Caco-2 (cell line): Measurements from ENCODE around the gene FRMD4A. TPM values are rescaled to one million over a fixed set of nuclear protein-coding genes. Genes with fewer than 3 reads are reported as not detected.
A peak's percentile ranks its signal among the peaks of the same experiment; 100 is the strongest.

Experiments
- BruUV-seq: library from RNA; stranded (reverse); fragments of 400-500 nt; replicated peaks from 2 replicates; lab custom pipeline; 2021; lab: Mats Ljungman, UMichigan
- CTCF ChIA-PET: fragments of 300-600 bp; sonication (Branson Sonifier 250); formaldehyde crosslinking; loops from one replicate; lab custom pipeline; 2022; ENCODE audit warnings: antibody characterized with exemption; lab: Charles Lee
- POLR2A ChIA-PET: fragments of 300-600 bp; sonication (Branson Sonifier 250); formaldehyde crosslinking; loops from one replicate; lab custom pipeline; 2022; ENCODE audit warnings: antibody characterized with exemption; lab: Charles Lee
- DNase-seq, 2 experiments: peaks; one replicate each; pipeline versions ENCODE4 v3.0.0 to v3.0.0-alpha.2; 2020 to 2022
- H3K27me3 ChIP-seq: replicated peaks from 2 replicates; pipeline ENCODE4 v1.6.0; 2011; ENCODE audit warnings: low read length; ENCODE audit not compliant: control insufficient read depth, insufficient read depth
- H3K36me3 ChIP-seq: 2 replicates; pipeline ENCODE4 v1.5.1; 2011; ENCODE audit warnings: low read length; ENCODE audit not compliant: control insufficient read depth, insufficient read depth
- H3K4me1 ChIP-seq: fragments of 250-450 bp; sonication (Bioruptor Pico); 2 replicates; pipeline ENCODE4 v1.5.1; 2020; ENCODE audit warnings: mild to moderate bottlenecking
- H3K4me3 ChIP-seq: 2 replicates; pipeline ENCODE4 v1.5.1; 2011; ENCODE audit warnings: low read depth, mild to moderate bottlenecking, control low read depth, low read length
- H3K9me3 ChIP-seq: fragments of 250-450 bp; sonication (Bioruptor Pico); 2 replicates; pipeline ENCODE4 v1.5.1; 2020; ENCODE audit warnings: mild to moderate bottlenecking, moderate library complexity
- H3K27ac Mint-ChIP-seq: one replicate; pipeline ENCODE4 v1.8.0; 2022; ENCODE audit warnings: mixed read lengths; ENCODE audit not compliant: unreplicated experiment
- H3K27me3 Mint-ChIP-seq: one replicate; pipeline ENCODE4 v1.8.0; 2022; ENCODE audit warnings: mixed read lengths; ENCODE audit not compliant: insufficient read depth, unreplicated experiment
- H3K36me3 Mint-ChIP-seq: one replicate; pipeline ENCODE4 v1.8.0; 2022; ENCODE audit warnings: mild to moderate bottlenecking, mixed read lengths; ENCODE audit not compliant: insufficient read depth, unreplicated experiment
- H3K4me1 Mint-ChIP-seq: one replicate; pipeline ENCODE4 v1.8.0; 2022; ENCODE audit warnings: low read depth, mixed read lengths; ENCODE audit not compliant: unreplicated experiment
- H3K4me3 Mint-ChIP-seq: one replicate; pipeline ENCODE4 v1.8.0; 2022; ENCODE audit warnings: mild to moderate bottlenecking, moderate library complexity, mixed read lengths; ENCODE audit not compliant: unreplicated experiment
- H3K9me3 Mint-ChIP-seq: one replicate; pipeline ENCODE4 v1.8.0; 2022; ENCODE audit warnings: mixed read lengths; ENCODE audit not compliant: unreplicated experiment
- CTCF ChIP-seq, 2 experiments: fragments of 200-600 bp in 1 of 2; IDR thresholded peaks; 1 replicate in 1 of 2; 2 replicates in 1 of 2; pipeline versions ENCODE4 v1.5.1 to v1.8.0; 2011 to 2022; ENCODE audit warnings: antibody characterized with exemption in 1 of 2, control low read depth in 1 of 2, inconsistent platforms in 1 of 2, low read depth in 1 of 2, low read length in 1 of 2, mild to moderate bottlenecking in 1 of 2, moderate library complexity in 1 of 2; ENCODE audit not compliant: insufficient read depth in 1 of 2, severe bottlenecking in 1 of 2, unreplicated experiment in 1 of 2
- intact Hi-C: fragments of 100-400 bp; cut with micrococcal nuclease; formaldehyde crosslinking; loops from one replicate; pipeline ENCODE4 v1.10.0; 2022; ENCODE audit not compliant: unreplicated experiment
- total RNA-seq: library from RNA; stranded (reverse); gene quantifications from 2 replicates; pipeline ENCODE4 v1.2.3, GENCODE V29; 2022

Gene FRMD4A
- total RNA-seq, 1 experiment from 2014 or later, result 52.1 TPM

DNA sequence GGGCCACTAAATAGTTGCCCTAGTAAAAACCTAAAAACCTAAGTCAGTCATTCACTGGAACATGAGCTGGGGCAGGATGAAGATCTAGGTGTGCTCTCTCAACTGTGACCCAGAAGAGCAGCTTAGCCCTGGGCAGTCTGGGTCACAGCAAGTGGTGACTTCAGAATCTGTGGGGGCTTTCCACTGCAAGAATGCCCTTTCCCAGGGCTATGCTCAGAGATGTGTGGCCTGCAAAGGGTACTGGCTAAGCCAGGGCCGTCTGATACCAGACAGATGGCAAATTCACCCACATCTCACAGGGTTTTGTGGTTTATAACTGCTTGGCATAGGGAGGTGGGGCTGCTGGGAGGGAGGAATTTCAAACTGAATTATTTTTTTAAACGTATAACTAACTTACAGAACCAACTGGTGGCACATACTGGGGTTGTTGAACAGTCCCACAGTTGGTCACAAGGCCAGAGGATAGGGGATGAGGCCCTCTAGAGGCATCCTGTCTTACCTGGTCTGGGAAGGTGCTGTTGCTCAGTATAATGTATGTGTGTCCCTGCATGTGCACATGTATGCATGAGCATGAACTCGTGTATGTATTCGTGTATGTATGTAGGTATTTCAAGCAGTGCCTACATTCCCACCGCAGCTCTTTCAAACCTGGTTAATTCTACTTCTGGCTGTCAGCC lies 680.7 kb downstream of the FRMD4A start:
- BruUV-seq, result no TSS peak
- Mint-ChIP-seq H3K36me3 (peaks cover 83% of the 10 kb centered on the region), H3K27me3 (no peaks in the 10 kb centered on the region), H3K4me3 (no peak overlapping the region), H3K27ac (no peak overlapping the region), H3K4me1 (no peaks in the 10 kb centered on the region), H3K9me3 (no peaks in the 10 kb centered on the region)
- peak in 1 of 2 experiments; percentile 26 for DNase-seq
- POLR2A ChIA-PET, result no interaction called here
- H3K36me3 ChIP-seq, result peaks cover 7% of the 10 kb centered on the region
- intact Hi-C loops, result loop anchor here (1.0 kb wide), 1 partner anchor 37 kb away; no protein-coding TSS in a partner anchor
- no peak overlapping the region for H3K4me3 ChIP-seq
- no peaks in the 10 kb centered on the region for H3K27me3 ChIP-seq
- no peak for TF ChIP-seq CTCF (IDR thresholded peaks at IDR 0.05; ENCODE audit: insufficient read depth in 1 of 2, low read depth in 1 of 2, low read length in 1 of 2, severe bottlenecking in 1 of 2, unreplicated experiment in 1 of 2)
- CTCF ChIA-PET, result no interaction called here
- H3K4me1 ChIP-seq, result no peaks in the 10 kb centered on the region
- H3K9me3 ChIP-seq, result no peaks in the 10 kb centered on the region

DNA sequence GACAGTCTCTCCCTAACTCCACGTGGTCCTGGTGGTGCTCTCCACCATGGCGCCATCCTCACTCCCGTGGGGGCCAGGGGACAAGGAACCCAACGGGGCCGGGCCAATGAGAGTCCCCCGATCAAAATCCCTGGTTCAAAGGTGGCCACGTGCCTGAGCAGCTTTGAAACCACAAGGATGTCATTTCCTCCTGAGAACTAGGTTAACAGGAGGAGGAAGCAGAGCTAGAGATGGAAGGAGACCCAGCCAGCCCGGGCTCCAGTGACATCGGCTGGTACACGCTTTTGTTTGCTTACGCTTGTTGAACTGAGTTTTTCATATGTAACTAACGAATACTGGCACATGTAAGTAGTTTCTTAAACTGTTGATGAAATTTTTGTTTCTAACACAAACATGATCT lies 682.3 kb downstream of the FRMD4A start:
- DNase-seq, result no peak
- CTCF ChIA-PET, result interaction anchor here (0.6 kb wide), 1 partner anchor 42 kb away, joined by 9 read pairs; no protein-coding TSS in a partner anchor
- no peaks in the 10 kb centered on the region for H3K27me3 Mint-ChIP-seq
- Histone ChIP-seq H3K4me1 (no peaks in the 10 kb centered on the region), H3K9me3 (no peaks in the 10 kb centered on the region), H3K27me3 (no peaks in the 10 kb centered on the region), H3K4me3 (no peak overlapping the region), H3K36me3 (peaks cover 4% of the 10 kb centered on the region; the same call in 1 of the 2 replicates)
- no TSS peak for BruUV-seq
- no peaks in the 10 kb centered on the region for H3K9me3 Mint-ChIP-seq
- H3K4me1 Mint-ChIP-seq, result peaks cover 6% of the 10 kb centered on the region
- intact Hi-C loops, result no loop called here
- TF ChIP-seq CTCF (IDR thresholded peaks at IDR 0.05; ENCODE audit: insufficient read depth in 1 of 2, low read depth in 1 of 2, low read length in 1 of 2, severe bottlenecking in 1 of 2, unreplicated experiment in 1 of 2), result no peak
- H3K36me3 Mint-ChIP-seq, result peaks cover 80% of the 10 kb centered on the region
- POLR2A ChIA-PET, result no interaction called here
- H3K4me3 Mint-ChIP-seq, result no peak overlapping the region
- no peak overlapping the region for H3K27ac Mint-ChIP-seq

DNA sequence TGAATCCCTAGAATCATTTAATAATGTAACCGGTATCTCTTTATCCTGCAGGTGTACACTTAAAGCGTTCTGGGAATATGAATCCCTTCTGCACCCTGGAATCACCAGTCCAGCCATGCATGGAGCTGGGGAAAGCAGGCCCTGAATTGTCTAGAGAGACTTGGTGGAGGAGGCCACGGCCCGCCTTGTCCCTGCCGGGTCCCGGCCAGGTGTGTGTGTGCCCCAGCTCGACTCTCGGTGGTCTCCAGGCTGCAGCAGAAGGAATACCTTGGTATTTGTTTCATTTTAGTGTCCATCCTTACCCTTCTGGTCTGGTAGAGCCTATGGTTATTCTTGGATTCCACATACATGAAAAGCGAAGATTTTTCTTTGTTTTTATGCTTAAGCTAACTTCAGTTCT lies 685.9 kb downstream of the FRMD4A start:
- DNase-seq, result no peak
- Mint-ChIP-seq H3K27me3 (no peaks in the 10 kb centered on the region), H3K4me3 (no peak overlapping the region), H3K9me3 (peaks cover 28% of the 10 kb centered on the region), H3K4me1 (peaks cover 6% of the 10 kb centered on the region), H3K27ac (no peak overlapping the region), H3K36me3 (peaks cover 77% of the 10 kb centered on the region)
- intact Hi-C loops, result no loop called here
- ChIA-PET POLR2A (no interaction called here), CTCF (interaction anchor here (0.6 kb wide), 1 partner anchor 77 kb away, joined by 5 read pairs; no protein-coding TSS in a partner anchor)
- Histone ChIP-seq H3K9me3 (peaks cover 10% of the 10 kb centered on the region), H3K4me1 (no peaks in the 10 kb centered on the region), H3K4me3 (no peak overlapping the region), H3K27me3 (no peaks in the 10 kb centered on the region), H3K36me3 (peaks cover 4% of the 10 kb centered on the region; the same call in 1 of the 2 replicates)
- no TSS peak for BruUV-seq
- TF ChIP-seq CTCF (IDR thresholded peaks at IDR 0.05; ENCODE audit: insufficient read depth in 1 of 2, low read depth in 1 of 2, low read length in 1 of 2, severe bottlenecking in 1 of 2, unreplicated experiment in 1 of 2), result no peak
